Measurements from ENCODE around the gene OTOG. TPM values are rescaled to one million over a fixed set of nuclear protein-coding genes. Genes with fewer than 3 reads are reported as not detected.

Gene OTOG
- total RNA-seq, 1 donor from 2014 or later, result not detected

DNA sequence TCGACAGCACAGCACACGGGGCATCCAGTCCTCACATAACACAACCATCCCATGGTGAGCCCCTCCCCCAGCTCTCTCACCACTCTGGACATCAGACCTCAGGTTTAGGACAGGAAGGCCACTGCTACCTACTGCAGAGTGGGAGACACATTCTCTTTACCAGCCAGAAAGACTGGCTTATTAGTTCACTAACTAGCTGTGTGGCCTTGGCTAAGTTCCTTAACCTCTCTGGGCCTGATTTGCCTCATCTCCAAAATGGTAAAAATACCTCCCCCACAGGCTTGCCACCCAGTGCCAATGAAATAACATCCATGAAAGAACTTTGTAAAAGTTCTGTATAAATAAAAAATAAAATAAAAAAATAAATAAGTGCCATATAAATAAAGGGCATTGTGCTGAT is 35.0 kb upstream of the OTOG start:
- Mint-ChIP-seq H3K27me3 (peaks cover 19% of the 10 kb centered on the region), H3K36me3 (ENCODE audit: low read depth) (no peaks in the 10 kb centered on the region), H3K27ac (no peak overlapping the region), H3K4me1 (no peaks in the 10 kb centered on the region), H3K9me3 (no peaks in the 10 kb centered on the region), H3K4me3 (no peak overlapping the region)
- intact Hi-C loops (cut with micrococcal nuclease), result no loop called here
- ChIA-PET POLR2A (interaction anchor here (0.6 kb wide), 1 partner anchor 1859 kb away, joined by 10 read pairs; no protein-coding TSS in a partner anchor), CTCF (no interaction called here)
- TF ChIP-seq, protein P1, sequence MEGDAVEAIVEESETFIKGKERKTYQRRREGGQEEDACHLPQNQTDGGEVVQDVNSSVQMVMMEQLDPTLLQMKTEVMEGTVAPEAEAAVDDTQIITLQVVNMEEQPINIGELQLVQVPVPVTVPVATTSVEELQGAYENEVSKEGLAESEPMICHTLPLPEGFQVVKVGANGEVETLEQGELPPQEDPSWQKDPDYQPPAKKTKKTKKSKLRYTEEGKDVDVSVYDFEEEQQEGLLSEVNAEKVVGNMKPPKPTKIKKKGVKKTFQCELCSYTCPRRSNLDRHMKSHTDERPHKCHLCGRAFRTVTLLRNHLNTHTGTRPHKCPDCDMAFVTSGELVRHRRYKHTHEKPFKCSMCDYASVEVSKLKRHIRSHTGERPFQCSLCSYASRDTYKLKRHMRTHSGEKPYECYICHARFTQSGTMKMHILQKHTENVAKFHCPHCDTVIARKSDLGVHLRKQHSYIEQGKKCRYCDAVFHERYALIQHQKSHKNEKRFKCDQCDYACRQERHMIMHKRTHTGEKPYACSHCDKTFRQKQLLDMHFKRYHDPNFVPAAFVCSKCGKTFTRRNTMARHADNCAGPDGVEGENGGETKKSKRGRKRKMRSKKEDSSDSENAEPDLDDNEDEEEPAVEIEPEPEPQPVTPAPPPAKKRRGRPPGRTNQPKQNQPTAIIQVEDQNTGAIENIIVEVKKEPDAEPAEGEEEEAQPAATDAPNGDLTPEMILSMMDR (IDR thresholded peaks at IDR 0.05), result no peak
- ATAC-seq (ENCODE audit: low read depth) (no peak), DNase-seq (no peak)

DNA sequence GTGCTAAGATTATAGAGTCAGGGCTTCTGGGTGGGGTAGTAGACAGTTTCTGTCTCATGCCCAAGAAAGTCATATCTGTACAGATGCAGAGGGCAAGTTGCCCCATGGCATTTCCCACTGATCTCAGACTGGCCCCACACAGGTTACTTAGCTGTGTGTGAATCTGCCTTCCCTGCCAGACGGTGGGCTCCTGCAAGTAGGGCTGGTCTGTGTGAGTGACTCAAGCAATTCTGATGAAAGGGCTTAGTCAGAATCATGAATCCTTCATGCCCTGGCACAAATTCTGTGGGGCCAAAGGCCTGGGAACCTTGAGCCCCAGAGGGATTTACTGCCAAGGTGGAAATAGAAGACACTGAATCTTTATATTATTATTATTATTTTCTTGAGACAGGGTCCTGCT is 33.2 kb upstream of the OTOG start:
- intact Hi-C loops (cut with micrococcal nuclease), result no loop called here
- H3K4me1 Mint-ChIP-seq, result no peaks in the 10 kb centered on the region
- no peaks in the 10 kb centered on the region for H3K36me3 Mint-ChIP-seq (ENCODE audit: low read depth)
- H3K9me3 Mint-ChIP-seq, result no peaks in the 10 kb centered on the region
- no peak overlapping the region for H3K27ac Mint-ChIP-seq
- ChIA-PET CTCF (no interaction called here), POLR2A (no interaction called here)
- DNase-seq (no peak), ATAC-seq (ENCODE audit: low read depth) (no peak)
- H3K4me3 Mint-ChIP-seq, result no peak overlapping the region
- peaks cover 20% of the 10 kb centered on the region for H3K27me3 Mint-ChIP-seq
- TF ChIP-seq, protein P1 (IDR thresholded peaks at IDR 0.05), result no peak

DNA sequence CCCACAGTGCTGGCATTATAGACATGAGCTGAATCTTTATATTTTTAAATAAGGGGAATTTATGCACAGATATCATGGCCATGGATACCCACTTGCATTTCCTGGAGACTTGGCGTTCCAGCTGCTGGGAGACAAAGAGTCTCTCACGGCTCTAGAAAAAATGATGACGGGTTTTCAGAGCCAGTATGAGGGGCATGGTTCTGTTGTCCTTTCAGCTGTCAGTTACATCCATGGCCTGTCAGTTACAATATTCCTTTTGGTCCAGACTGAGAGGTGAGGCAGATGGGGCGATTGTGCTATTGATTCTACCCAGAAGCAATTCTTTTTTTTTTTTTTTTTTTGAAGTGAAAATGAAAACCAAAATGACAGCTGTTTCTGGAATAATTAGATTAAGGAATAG is 32.6 kb upstream of the OTOG start:
- Mint-ChIP-seq H3K36me3 (ENCODE audit: low read depth) (no peaks in the 10 kb centered on the region), H3K27ac (no peak overlapping the region), H3K4me3 (no peak overlapping the region), H3K27me3 (peaks cover 20% of the 10 kb centered on the region), H3K4me1 (no peaks in the 10 kb centered on the region), H3K9me3 (no peaks in the 10 kb centered on the region)
- no peak for ATAC-seq (ENCODE audit: low read depth)
- DNase-seq, result no peak
- TF ChIP-seq, protein P1 (IDR thresholded peaks at IDR 0.05), result no peak
- POLR2A ChIA-PET, result no interaction called here
- CTCF ChIA-PET, result interaction anchor here (0.8 kb wide), 1 partner anchor 14 kb away, joined by 3 read pairs; no protein-coding TSS in a partner anchor
- intact Hi-C loops (cut with micrococcal nuclease), result no loop called here

DNA sequence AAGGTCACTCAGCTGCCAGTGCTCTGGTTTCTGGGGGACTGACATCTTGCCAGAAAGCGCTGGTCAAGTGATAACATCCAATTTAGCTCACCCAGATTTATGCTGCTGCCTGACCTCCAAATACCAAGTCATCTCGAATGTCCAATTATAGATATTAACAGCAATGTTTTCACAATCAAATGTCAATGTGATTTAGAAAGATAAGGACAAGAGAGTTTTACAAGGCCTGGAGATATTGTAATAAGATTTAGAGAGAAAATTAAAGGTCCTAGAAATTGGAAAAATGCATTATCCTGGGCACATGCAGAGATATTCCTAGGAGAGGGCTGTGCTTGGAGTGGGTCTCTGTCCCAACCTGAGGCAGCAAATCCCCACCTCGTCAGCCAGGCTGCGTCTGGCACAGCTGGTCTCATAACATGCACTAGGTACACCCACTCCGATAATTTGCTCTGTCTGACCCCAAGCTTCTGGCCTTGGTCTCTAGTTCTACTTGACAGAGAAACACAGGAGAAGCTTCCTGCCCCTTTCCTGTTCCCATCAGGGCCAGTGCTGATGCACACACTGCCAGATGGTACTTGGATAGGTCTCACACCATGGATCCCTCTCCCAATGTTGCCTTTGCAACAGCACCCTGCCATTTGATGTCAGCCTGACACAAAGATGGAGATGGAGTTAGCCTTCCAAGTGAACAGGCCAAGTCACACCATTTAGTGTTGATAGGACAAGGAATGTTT is 31.4 kb upstream of the OTOG start:
- no peak overlapping the region for H3K27ac Mint-ChIP-seq
- no peak for ATAC-seq (ENCODE audit: low read depth)
- no peaks in the 10 kb centered on the region for H3K4me1 Mint-ChIP-seq
- ChIA-PET POLR2A (no interaction called here), CTCF (no interaction called here)
- peaks cover 14% of the 10 kb centered on the region for H3K27me3 Mint-ChIP-seq
- no peaks in the 10 kb centered on the region for H3K36me3 Mint-ChIP-seq (ENCODE audit: low read depth)
- TF ChIP-seq, protein P1 (IDR thresholded peaks at IDR 0.05), result no peak
- H3K4me3 Mint-ChIP-seq, result no peak overlapping the region
- DNase-seq, result no peak
- intact Hi-C loops (cut with micrococcal nuclease), result no loop called here
- H3K9me3 Mint-ChIP-seq, result no peaks in the 10 kb centered on the region

DNA sequence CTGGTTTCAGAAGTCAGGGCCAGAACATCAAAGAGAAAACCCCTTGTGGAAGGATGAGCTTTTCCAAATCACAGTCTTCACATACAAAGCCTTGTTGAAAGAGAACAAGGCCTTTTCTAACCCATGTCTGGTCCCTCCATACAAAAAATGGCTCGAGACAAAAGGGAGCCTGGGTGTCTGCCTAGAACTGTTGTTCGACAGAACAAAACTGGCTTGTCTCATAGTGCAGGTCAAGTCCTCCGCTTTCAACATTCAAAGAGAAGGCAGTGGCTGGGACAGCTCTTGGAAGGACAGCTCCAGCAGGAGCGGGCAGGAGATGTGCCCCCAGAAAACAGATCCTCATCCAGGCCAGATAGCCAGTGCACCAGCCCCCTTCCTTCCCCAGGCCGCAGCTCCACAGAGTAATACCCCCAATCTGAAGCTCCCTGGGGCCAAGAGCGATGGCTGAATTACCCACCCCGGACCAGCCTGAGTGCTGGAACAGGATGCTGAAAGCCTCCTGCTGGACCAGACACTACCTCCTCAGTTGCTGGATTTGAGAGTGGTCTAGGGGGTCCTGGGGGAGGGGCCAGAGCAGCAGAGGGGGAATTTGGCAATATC is 30.4 kb upstream of the OTOG start:
- TF ChIP-seq, protein P1 (IDR thresholded peaks at IDR 0.05), result no peak
- POLR2A ChIA-PET, result no interaction called here
- Mint-ChIP-seq H3K27ac (no peak overlapping the region), H3K4me3 (no peak overlapping the region), H3K9me3 (no peaks in the 10 kb centered on the region), H3K27me3 (peaks cover 20% of the 10 kb centered on the region), H3K36me3 (ENCODE audit: low read depth) (no peaks in the 10 kb centered on the region), H3K4me1 (no peaks in the 10 kb centered on the region)
- DNase-seq, result no peak
- intact Hi-C loops (cut with micrococcal nuclease), result no loop called here
- no peak for ATAC-seq (ENCODE audit: low read depth)
- CTCF ChIA-PET, result no interaction called here

Data from activated B cell treated with CpG ODN at 0.5 μM for 24 hours (primary cell).